CD1c-positive myeloid dendritic cell (primary cell): Measurements from ENCODE around the gene SLC35F3.

ENCODE experiments used
- DNase-seq: peaks from one replicate; pipeline ENCODE4 v3.0.0-alpha.2; 2016; ENCODE audit errors: extremely low spot score

The SLC35F3 gene

GRCh38 chr1:234320069-234320468, 415.6 kb downstream of the SLC35F3 start:
- DNase-seq, result no peak

GRCh38 chr1:234320549-234320948, 416.1 kb downstream of the SLC35F3 start:
- DNase-seq, result no peak

- no peak for DNase-seq
Observed at GRCh38 chr1:234321231-234321630, 416.8 kb downstream of the SLC35F3 start.

GRCh38 chr1:234322097-234322496, 417.6 kb downstream of the SLC35F3 start:
- DNase-seq, result no peak

- DNase-seq, result peak; percentile 63
Observed at GRCh38 chr1:234322979-234323378, 418.5 kb downstream of the SLC35F3 start.

- DNase-seq, result no peak
Observed at GRCh38 chr1:234324821-234325220, 420.3 kb downstream of the SLC35F3 start.

GRCh38 chr1:234325878-234326496, 421.5 kb downstream of the SLC35F3 start:
- DNase-seq, result peak; percentile 54

- peak; percentile 77 for DNase-seq
Observed at GRCh38 chr1:234326497-234327366, 422.3 kb downstream of the SLC35F3 start.

- no peak for DNase-seq
Observed at GRCh38 chr1:234327577-234328164, 423.2 kb downstream of the SLC35F3 start.

- no peak for DNase-seq
Observed at GRCh38 chr1:234330843-234331215, 426.4 kb downstream of the SLC35F3 start.

- peak; percentile 56 for DNase-seq
Observed at GRCh38 chr1:234331507-234331906, 427.0 kb downstream of the SLC35F3 start.

- no peak for DNase-seq
Observed at GRCh38 chr1:234336359-234336758, 431.9 kb downstream of the SLC35F3 start.

- no peak for DNase-seq
Observed at GRCh38 chr1:234337233-234337632, 432.8 kb downstream of the SLC35F3 start.

- no peak for DNase-seq
Observed at GRCh38 chr1:234340528-234340927, 436.1 kb downstream of the SLC35F3 start.

GRCh38 chr1:234342774-234343173, 438.3 kb downstream of the SLC35F3 start:
- DNase-seq, result no peak

- no peak for DNase-seq
Observed at GRCh38 chr1:234345237-234345636, 440.8 kb downstream of the SLC35F3 start.

- no peak for DNase-seq
Observed at GRCh38 chr1:234348964-234349363, 444.5 kb downstream of the SLC35F3 start.

- no peak for DNase-seq
Observed at GRCh38 chr1:234355782-234356510, 451.5 kb downstream of the SLC35F3 start.

- peak; percentile 11 for DNase-seq
Observed at GRCh38 chr1:234356615-234357269, 452.3 kb downstream of the SLC35F3 start.

- DNase-seq, result no peak
Observed at GRCh38 chr1:234357831-234358230, 453.4 kb downstream of the SLC35F3 start.

- no peak for DNase-seq
Observed at GRCh38 chr1:234361102-234361603, 456.7 kb downstream of the SLC35F3 start.
